Hepatocyte (in vitro differentiated cells): ENCODE measurements around the gene TFCP2L1. TPM values are rescaled to one million over a fixed set of nuclear protein-coding genes. Genes with fewer than 3 reads are reported as not detected.

Experiments used
- DNase-seq: peaks from one replicate; pipeline ENCODE4 v3.0.0-alpha.2; 2016; ENCODE audit warnings: low spot score
- H2AFZ ChIP-seq: fragments of 200-600 bp; sonication (generic); 2 replicates; pipeline ENCODE4 v1.6.0; 2016; ENCODE audit warnings: antibody characterized with exemption, mild to moderate bottlenecking
- H3K27ac ChIP-seq: fragments of 200-600 bp; sonication (generic); 2 replicates; pipeline ENCODE4 v1.5.1; 2016; ENCODE audit warnings: mild to moderate bottlenecking
- H3K27me3 ChIP-seq: fragments of 200-600 bp; sonication (generic); 2 replicates; pipeline ENCODE4 v1.6.1; 2016
- H3K36me3 ChIP-seq: fragments of 200-600 bp; sonication (generic); replicated peaks from 2 replicates; pipeline ENCODE4 v1.5.1; 2016; ENCODE audit warnings: low read depth; ENCODE audit not compliant: insufficient read depth
- H3K4me1 ChIP-seq: fragments of 200-600 bp; sonication (generic); 2 replicates; pipeline ENCODE4 v1.5.1; 2016; ENCODE audit warnings: mild to moderate bottlenecking, moderate library complexity; ENCODE audit not compliant: insufficient read depth
- H3K4me2 ChIP-seq: fragments of 200-600 bp; sonication (generic); 2 replicates; pipeline ENCODE4 v1.6.0; 2016
- H3K4me3 ChIP-seq: fragments of 200-600 bp; sonication (generic); 2 replicates; pipeline ENCODE4 v1.5.1; 2016; ENCODE audit warnings: mild to moderate bottlenecking
- H3K79me2 ChIP-seq: fragments of 200-600 bp; sonication (generic); 2 replicates; pipeline ENCODE4 v1.6.0; 2017; ENCODE audit warnings: mild to moderate bottlenecking
- H3K9me2 ChIP-seq: fragments of 200-600 bp; sonication (generic); replicated peaks from 2 replicates; pipeline ENCODE4 v1.6.0; 2017; ENCODE audit warnings: mild to moderate bottlenecking; ENCODE audit not compliant: insufficient read depth
- H3K9me3 ChIP-seq: fragments of 200-600 bp; sonication (generic); 2 replicates; pipeline ENCODE4 v1.5.1; 2016; ENCODE audit warnings: low read depth, mild to moderate bottlenecking
- H4K20me1 ChIP-seq: fragments of 200-600 bp; sonication (generic); 2 replicates; pipeline ENCODE4 v1.6.0; 2016; ENCODE audit warnings: mild to moderate bottlenecking; ENCODE audit not compliant: insufficient read depth, poor library complexity, severe bottlenecking
- CTCF ChIP-seq: fragments of 200-600 bp; sonication (generic); IDR thresholded peaks from 2 replicates; pipeline ENCODE4 v1.5.1; 2016; ENCODE audit warnings: antibody characterized with exemption, mild to moderate bottlenecking; ENCODE audit not compliant: poor library complexity
- EZH2 ChIP-seq: fragments of 200-600 bp; sonication (generic); IDR thresholded peaks from 2 replicates; pipeline ENCODE4 v1.6.1; 2016; ENCODE audit warnings: antibody characterized with exemption, mild to moderate bottlenecking, borderline replicate concordance
- EZH2phosphoT487 ChIP-seq: fragments of 200-600 bp; sonication (generic); IDR thresholded peaks from one replicate; pipeline ENCODE4 v1.6.1; 2018; ENCODE audit warnings: antibody characterized with exemption, mild to moderate bottlenecking, low read depth, moderate library complexity; ENCODE audit not compliant: unreplicated experiment, severe bottlenecking
- WGBS: methylation state at CpG from one replicate; pipeline ENCODE4 v1.1.6; 2016; ENCODE audit warnings: low lambda C conversion rate; ENCODE audit errors: missing lambda C conversion rate; 5-methylcytosine and 5-hydroxymethylcytosine counted together
- polyA plus RNA-seq: library from polyadenylated mRNA; unstranded; fragments of >200 nt; fragmentation: Nextera tagmentation; extraction: Ambion mirVana; gene quantifications from 2 replicates; pipeline ENCODE4 v1.2.1, GENCODE V29; 2016
- total RNA-seq: library from RNA; depleted of rRNA; stranded (reverse); fragments of >200 nt; gene quantifications from 2 replicates; pipeline ENCODE4 v1.2.3, GENCODE V29; 2014

TFCP2L1 gene
- total and polyA plus RNA-seq, 2 experiments from 2014 or later, result 1.1 to 2.5 TPM

GRCh38 chr2:121237336-121237979, 47.5 kb downstream of the TFCP2L1 start:
- Histone ChIP-seq H3K27me3 (no peaks in the 10 kb centered on the region), H3K4me1 (no peaks in the 10 kb centered on the region), H2AFZ (no peak overlapping the region), H3K79me2 (no peaks in the 10 kb centered on the region), H3K9me2 (no peaks in the 10 kb centered on the region), H3K4me2 (no peak overlapping the region), H3K4me3 (no peak overlapping the region), H3K36me3 (no peaks in the 10 kb centered on the region), H3K27ac (no peak overlapping the region), H4K20me1 (no peaks in the 10 kb centered on the region), H3K9me3 (no peaks in the 10 kb centered on the region)
- TF ChIP-seq CTCF (no peak), EZH2 (no peak), EZH2phosphoT487 (no peak)
- WGBS, result 90% methylated on average over 20 of the region's 20 CpGs
- no peak for DNase-seq

DNA sequence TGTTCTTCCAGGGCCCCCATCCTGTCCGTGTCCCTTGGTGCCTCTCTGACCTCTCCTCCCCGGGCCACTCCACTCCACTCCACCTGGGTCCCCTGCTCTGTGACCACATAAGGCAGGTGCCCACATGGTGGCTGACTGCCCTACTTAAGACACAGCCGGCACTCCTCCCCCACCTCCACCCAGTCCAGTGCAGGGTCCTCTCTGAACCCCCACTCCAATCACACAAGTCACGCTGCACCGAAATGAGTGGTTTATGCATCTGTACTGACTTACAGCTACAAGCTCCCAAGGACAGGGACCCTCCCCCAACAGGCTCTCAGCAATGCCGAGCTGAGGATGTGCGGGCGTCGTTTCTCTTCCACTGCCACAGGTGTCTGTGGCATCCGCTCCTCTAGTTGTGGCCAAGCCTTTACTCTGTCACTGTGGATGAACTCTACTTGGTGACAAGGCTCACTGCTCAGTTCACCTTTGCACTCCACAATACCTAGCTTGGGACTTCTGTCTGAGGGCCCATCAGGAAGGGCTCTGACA, 48.3 kb downstream of the TFCP2L1 start:
- H3K4me3 ChIP-seq, result no peak overlapping the region
- no peaks in the 10 kb centered on the region for H3K79me2 ChIP-seq
- H3K4me2 ChIP-seq, result no peak overlapping the region
- no peaks in the 10 kb centered on the region for H3K36me3 ChIP-seq
- no peaks in the 10 kb centered on the region for H3K9me3 ChIP-seq
- DNase-seq, result no peak
- no peaks in the 10 kb centered on the region for H4K20me1 ChIP-seq
- no peak overlapping the region for H3K27ac ChIP-seq
- 97% methylated on average over 10 of the region's 10 CpGs for WGBS
- TF ChIP-seq EZH2 (no peak), CTCF (no peak), EZH2phosphoT487 (no peak)
- no peaks in the 10 kb centered on the region for H3K27me3 ChIP-seq
- no peaks in the 10 kb centered on the region for H3K9me2 ChIP-seq
- no peak overlapping the region for H2AFZ ChIP-seq
- no peaks in the 10 kb centered on the region for H3K4me1 ChIP-seq

- Histone ChIP-seq H3K4me2 (no peak overlapping the region), H3K4me1 (no peaks in the 10 kb centered on the region), H3K27me3 (no peaks in the 10 kb centered on the region), H3K9me3 (no peaks in the 10 kb centered on the region), H3K79me2 (no peaks in the 10 kb centered on the region), H3K4me3 (no peak overlapping the region), H3K36me3 (no peaks in the 10 kb centered on the region), H3K27ac (no peak overlapping the region), H4K20me1 (no peaks in the 10 kb centered on the region), H3K9me2 (no peaks in the 10 kb centered on the region), H2AFZ (no peak overlapping the region)
- 94% methylated on average over 13 of the region's 13 CpGs for WGBS
- no peak for DNase-seq
- TF ChIP-seq EZH2 (no peak), EZH2phosphoT487 (no peak), CTCF (no peak)
These were observed 48.8 kb downstream of the TFCP2L1 start for GRCh38 chr2:121236101-121236640.
